Chondrocyte (in vitro differentiated cells): Measurements from ENCODE around the gene RIPK3. TPM values are rescaled to one million over a fixed set of nuclear protein-coding genes. Genes with fewer than 3 reads are reported as not detected.

Source experiments
- DNase-seq: peaks from one replicate; pipeline ENCODE4 v3.0.0; 2021; ENCODE audit warnings: mixed read lengths, low spot score
- H3K27ac Mint-ChIP-seq: one replicate; pipeline ENCODE4 v1.8.0; 2021; ENCODE audit warnings: mild to moderate bottlenecking, moderate library complexity, mixed read lengths; ENCODE audit not compliant: unreplicated experiment
- H3K27me3 Mint-ChIP-seq: 2 replicates; pipeline ENCODE4 v1.8.0; 2021; ENCODE audit warnings: low read depth, mixed read lengths
- H3K36me3 Mint-ChIP-seq: 2 replicates; pipeline ENCODE4 v1.8.0; 2021; ENCODE audit warnings: low read depth, mixed read lengths
- H3K4me1 Mint-ChIP-seq: 2 replicates; pipeline ENCODE4 v1.8.0; 2021; ENCODE audit warnings: low read depth, mild to moderate bottlenecking, mixed read lengths
- H3K4me3 Mint-ChIP-seq: one replicate; pipeline ENCODE4 v1.8.0; 2021; ENCODE audit warnings: mild to moderate bottlenecking, moderate library complexity, mixed read lengths; ENCODE audit not compliant: unreplicated experiment
- H3K9me3 Mint-ChIP-seq: 2 replicates; pipeline ENCODE4 v1.8.0; 2021; ENCODE audit warnings: low read depth, mixed read lengths
- CTCF ChIP-seq: fragments of 200-600 bp; sonication (generic); IDR thresholded peaks from 2 replicates; pipeline ENCODE4 v1.5.0; 2021; ENCODE audit warnings: antibody characterized with exemption, mild to moderate bottlenecking, moderate library complexity
- total RNA-seq: library from RNA; stranded (reverse); gene quantifications from 3 replicates; pipeline ENCODE4 v1.2.1, GENCODE V29; 2021

RIPK3 gene
- total RNA-seq, 1 donor from 2014 or later, result 1.3 TPM

GRCh38 chr14:24321212-24321975 is 18.4 kb downstream of the RIPK3 start:
- H3K4me1 Mint-ChIP-seq, result peaks cover 16% of the 10 kb centered on the region
- no peak for DNase-seq
- H3K4me3 Mint-ChIP-seq, result no peak overlapping the region
- H3K9me3 Mint-ChIP-seq, result no peaks in the 10 kb centered on the region
- peak overlapping the region; percentile 83 for H3K27ac Mint-ChIP-seq
- H3K36me3 Mint-ChIP-seq, result no peaks in the 10 kb centered on the region
- no peak for TF ChIP-seq CTCF
- peaks cover 7% of the 10 kb centered on the region for H3K27me3 Mint-ChIP-seq

- H3K27ac Mint-ChIP-seq, result no peak overlapping the region
- H3K27me3 Mint-ChIP-seq, result peaks cover 7% of the 10 kb centered on the region
- no peak for TF ChIP-seq CTCF
- no peak overlapping the region for H3K4me3 Mint-ChIP-seq
- peaks cover 2% of the 10 kb centered on the region for H3K36me3 Mint-ChIP-seq
- H3K4me1 Mint-ChIP-seq, result peaks cover 15% of the 10 kb centered on the region
- H3K9me3 Mint-ChIP-seq, result no peaks in the 10 kb centered on the region
- no peak for DNase-seq
Measured at GRCh38 chr14:24317141-24317928, 22.5 kb downstream of the RIPK3 start.

GRCh38 chr14:24316597-24316950 is 23.2 kb downstream of the RIPK3 start:
- peaks cover 2% of the 10 kb centered on the region for H3K36me3 Mint-ChIP-seq
- DNase-seq, result no peak
- peaks cover 7% of the 10 kb centered on the region for H3K27me3 Mint-ChIP-seq
- no peak overlapping the region for H3K4me3 Mint-ChIP-seq
- no peak overlapping the region for H3K27ac Mint-ChIP-seq
- H3K9me3 Mint-ChIP-seq, result no peaks in the 10 kb centered on the region
- no peak for TF ChIP-seq CTCF
- H3K4me1 Mint-ChIP-seq, result peaks cover 7% of the 10 kb centered on the region

GRCh38 chr14:24315807-24316596 is 23.8 kb downstream of the RIPK3 start:
- Mint-ChIP-seq H3K9me3 (no peaks in the 10 kb centered on the region), H3K4me3 (no peak overlapping the region), H3K36me3 (peaks cover 2% of the 10 kb centered on the region), H3K27me3 (peaks cover 7% of the 10 kb centered on the region), H3K27ac (no peak overlapping the region), H3K4me1 (peaks cover 6% of the 10 kb centered on the region)
- no peak for TF ChIP-seq CTCF
- DNase-seq, result no peak

GRCh38 chr14:24315243-24315806 is 24.5 kb downstream of the RIPK3 start:
- no peak for TF ChIP-seq CTCF
- Mint-ChIP-seq H3K36me3 (peaks cover 2% of the 10 kb centered on the region), H3K27me3 (peaks cover 7% of the 10 kb centered on the region), H3K4me1 (peaks cover 6% of the 10 kb centered on the region), H3K4me3 (no peak overlapping the region), H3K27ac (no peak overlapping the region), H3K9me3 (no peaks in the 10 kb centered on the region)
- no peak for DNase-seq
